Ureter (tissue), 1 donor: ENCODE data around the gene SPECC1. TPM values are rescaled to one million over a fixed set of nuclear protein-coding genes. Genes with fewer than 3 reads are reported as not detected.
"Not testable (repeated sequence)": the region's sequence is repeated elsewhere in the genome, so short reads cannot be mapped to it uniquely, and the experiment has no call there.

Source experiments
- DNase-seq: peaks from one replicate; pipeline ENCODE4 v3.0.0-alpha.2; 2020; ENCODE audit warnings: low spot score
- total RNA-seq: library from RNA; stranded (reverse); gene quantifications from one replicate; pipeline ENCODE4 v1.2.4, GENCODE V29; 2023
- donor health status: DM: yes; HTN: yes; CAD: no.

Gene SPECC1
- total RNA-seq, 1 donor from 2014 or later: 26.2 TPM

DNA sequence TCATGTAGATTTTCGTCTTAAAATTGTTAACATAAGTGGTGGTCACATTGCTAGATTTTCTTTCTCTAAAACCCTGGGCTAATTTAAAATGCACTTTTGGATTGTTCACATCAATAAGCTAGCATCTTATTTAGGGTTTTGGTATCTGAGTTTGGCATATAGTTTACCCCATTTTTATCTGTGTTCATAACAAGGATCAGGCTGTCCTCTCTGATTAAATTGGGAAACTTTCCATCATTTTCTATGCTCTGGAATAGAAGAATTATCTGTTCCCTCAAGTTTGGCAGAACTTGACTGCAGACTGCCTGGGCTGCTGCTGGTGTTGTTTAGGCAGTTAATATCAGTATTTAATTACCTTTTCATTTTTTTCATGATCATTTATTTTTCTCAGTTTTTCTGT, 1.8 kb downstream of the SPECC1 start:
- no peak for DNase-seq

DNA sequence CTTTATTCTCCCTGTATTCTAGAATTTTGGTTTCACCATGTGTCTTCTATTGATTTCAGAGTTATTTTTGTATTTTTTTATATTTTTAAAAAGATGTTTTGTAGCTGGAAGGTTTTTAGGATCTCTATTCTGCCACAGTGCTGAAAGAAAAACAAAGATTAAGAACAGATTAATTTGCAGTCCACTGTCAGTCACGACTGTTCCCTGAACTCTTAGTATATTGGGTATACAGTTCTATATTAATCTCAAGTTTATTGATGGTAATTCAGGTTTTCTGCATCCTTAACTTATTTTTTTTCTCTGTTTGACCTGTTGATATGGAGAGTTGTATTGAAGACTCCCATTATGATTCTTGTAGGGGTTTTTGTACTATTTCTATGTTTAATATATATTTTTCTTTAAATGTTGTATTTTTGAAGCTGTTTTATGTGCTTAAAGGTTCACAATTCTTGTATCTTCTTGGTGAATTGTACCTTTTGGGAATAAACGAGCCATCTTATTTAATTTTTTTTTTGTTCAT, 2.9 kb downstream of the SPECC1 start:
- DNase-seq: no peak

DNA sequence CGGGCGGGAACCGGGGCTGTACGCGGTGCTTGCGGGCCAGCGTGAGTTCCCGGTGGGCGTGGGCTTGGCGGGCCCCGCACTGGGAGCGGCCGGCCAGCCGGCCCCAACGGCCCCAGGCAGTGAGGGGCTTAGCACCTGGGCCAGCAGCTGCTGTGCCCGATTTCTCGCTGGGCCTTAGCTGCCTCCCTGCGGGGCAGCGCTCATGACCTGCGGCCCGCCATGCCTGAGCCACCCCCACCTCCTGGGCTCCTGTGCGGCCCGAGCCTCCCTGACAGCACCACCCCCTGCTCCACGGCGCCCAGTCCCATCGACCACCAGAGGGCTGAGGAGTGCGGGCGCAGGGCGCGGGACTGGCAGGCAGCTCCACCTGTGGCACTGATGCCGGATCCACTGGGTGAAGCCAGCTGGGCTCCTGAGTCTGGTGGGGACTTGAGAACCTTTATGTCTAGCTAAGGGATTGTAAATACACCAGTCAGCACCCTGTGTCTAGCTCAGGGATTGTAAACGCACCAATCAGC, 7.4 kb downstream of the SPECC1 start:
- DNase-seq: not testable (repeated sequence)

DNA sequence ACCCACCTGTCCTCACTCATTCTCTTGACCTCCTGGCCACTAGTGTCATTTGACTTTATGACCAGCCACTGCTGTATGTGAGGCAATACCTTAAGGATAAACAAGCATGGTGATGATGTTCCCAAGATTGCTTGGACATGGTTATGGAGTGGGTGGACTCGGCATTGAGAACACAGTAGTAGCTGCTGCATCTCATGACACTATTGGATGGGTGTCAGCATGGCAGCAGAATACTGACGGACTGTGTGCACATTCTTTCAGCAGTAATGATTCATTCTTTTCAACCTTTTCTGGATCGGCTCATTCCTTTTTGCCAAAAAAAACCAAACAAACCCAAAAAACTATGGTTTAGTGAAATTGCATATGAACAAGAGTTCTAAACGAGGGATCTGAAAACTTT, 13.5 kb downstream of the SPECC1 start:
- DNase-seq: no peak

DNA sequence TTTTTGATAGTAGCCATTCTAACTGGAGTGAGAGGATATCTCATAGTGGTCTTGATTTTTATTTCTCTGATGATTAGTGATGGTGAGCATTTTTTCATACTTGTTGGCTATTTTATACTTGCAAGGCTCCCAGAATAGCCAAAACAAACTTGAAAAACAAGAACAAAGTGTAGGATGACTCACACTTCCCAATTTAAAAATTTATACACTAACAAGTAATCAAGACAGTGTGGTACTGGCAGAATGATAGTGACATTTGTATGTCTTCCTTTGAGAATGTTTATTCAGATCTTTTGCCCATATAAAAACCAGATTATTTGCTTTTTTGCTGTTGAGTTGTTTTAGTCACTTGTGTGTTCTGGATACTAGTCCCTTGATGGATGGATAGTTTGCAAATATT, 17.8 kb downstream of the SPECC1 start:
- no peak for DNase-seq

DNA sequence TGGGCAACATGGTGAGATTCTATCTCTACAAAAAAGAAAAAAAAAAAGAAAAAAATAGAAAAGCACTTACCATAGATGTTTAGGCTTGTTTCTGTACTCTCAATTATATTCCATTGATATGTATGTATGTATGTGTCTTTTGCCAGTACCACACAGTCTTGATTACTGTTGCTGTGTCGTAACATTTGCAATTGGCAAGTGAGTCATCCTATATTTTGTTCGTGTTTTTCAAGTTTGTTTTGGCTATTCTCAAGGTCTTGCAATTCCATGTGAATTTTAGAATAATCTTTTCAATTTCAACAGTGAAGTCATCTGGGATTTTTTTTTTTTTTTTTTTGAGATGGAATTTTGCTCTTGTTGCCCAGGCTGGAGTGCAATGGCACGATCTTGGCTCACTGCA, 19.3 kb downstream of the SPECC1 start:
- no peak for DNase-seq

DNA sequence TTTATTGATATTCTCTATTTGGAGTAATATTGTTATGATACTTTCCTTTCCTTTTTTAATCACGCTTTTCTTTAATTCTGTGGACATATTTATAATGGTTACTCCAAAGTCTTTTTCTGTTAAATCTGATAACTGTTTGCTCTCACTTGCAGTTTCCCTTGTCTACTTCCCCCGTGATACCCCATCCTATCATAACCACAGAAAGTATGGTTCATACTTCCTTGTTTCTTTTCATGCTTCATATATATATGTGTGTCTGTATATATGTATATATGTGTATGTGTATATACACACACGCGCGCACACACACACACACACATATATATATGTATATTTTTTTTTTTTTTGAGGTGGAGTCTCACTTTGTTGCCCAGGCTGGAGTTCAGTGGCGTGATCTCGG, 23.5 kb downstream of the SPECC1 start:
- no peak for DNase-seq

DNA sequence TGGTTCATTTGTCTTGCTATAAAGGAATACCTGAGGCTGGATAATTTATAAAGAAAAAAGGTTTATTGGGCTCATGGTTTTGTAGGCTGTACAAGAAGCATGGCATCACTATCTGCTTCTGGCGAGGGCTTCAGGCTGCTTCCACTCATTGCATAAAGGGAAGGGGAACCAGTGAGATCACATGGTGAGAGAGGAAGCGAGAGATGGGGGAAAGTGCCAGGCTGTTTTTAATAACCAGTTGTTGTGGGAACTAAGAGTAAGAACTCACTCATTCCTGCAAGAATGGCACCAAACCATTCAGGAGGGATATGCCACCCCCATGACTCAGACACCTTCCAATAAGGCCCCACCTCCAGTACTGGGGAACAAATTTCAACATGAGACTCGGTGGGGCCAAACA, 24.3 kb downstream of the SPECC1 start:
- no peak for DNase-seq

DNA sequence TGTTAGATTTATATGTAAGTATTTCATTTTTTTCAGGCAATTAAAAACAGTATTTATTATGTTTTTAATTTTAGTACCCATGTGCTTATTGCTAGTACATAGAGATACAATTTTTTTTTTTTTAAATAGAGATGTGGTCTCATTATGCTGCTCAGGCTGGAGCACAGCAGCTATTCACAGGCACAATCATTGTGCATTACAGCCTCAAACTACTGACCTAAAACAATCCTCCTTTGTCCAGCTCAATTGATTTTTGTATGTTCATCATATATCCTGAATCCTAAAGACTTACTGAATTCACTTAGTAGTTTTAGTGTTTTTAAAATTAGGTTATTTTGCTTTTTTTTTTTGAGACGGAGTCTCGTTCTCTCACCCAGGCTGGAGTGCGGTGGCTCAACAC, 26.3 kb downstream of the SPECC1 start:
- DNase-seq: no peak

DNA sequence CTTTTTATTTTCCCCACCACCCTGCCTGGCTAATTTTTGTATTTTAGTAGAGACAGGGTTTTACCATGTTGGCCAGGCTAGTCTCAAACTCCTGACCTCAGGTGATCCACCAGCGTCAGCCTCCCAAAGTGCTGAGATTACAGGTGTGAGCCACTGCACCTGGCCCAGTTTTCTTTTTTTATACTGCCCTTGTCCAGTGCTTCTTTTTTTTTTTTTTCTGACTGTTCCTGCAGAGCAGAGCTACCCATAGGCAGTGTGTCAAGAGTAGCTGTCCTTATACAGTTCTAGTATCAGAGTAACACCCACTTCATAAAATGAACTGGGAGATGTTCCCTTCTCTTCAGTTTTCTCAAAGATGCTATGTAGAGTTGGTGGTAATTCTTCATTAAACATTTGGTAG, 28.1 kb downstream of the SPECC1 start:
- not testable (repeated sequence) for DNase-seq

DNA sequence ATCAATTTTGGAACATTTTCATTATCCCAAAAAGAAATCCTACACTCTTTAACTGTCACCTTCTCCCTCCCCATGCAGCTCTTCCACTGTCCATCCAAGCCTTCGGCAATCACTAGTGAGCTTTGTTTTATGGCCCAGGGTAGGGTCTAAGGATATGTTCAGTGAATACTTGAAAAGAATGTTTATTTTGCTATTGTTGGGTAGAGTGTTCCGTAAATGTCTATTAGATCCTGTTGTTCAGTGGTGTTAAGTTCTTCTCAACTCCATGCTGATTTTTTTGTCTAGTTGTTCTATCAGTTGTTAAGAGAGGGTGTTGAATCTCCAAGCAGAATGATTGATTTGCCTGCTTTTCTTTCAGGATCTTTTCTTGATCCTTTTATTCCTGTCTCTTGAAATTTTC, 29.9 kb downstream of the SPECC1 start:
- DNase-seq: no peak

DNA sequence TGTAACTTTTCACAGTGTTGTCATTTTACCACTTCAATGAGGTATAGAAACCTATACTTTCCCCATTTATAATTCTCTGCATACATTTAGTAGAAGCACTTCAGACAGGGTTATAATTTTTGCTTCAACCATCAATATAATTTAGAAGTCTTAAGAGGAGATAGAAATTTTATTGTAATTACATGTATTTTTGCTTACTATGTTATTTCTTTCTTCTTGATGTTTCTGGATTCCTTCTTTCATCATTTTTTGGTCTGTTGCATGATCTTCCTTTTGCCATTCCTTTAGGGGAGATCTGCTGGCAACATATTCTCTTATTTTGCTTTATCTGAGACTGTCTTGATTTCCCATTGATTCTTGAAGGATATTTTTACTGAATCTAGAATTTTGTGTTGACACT, 31.1 kb downstream of the SPECC1 start:
- DNase-seq: no peak

DNA sequence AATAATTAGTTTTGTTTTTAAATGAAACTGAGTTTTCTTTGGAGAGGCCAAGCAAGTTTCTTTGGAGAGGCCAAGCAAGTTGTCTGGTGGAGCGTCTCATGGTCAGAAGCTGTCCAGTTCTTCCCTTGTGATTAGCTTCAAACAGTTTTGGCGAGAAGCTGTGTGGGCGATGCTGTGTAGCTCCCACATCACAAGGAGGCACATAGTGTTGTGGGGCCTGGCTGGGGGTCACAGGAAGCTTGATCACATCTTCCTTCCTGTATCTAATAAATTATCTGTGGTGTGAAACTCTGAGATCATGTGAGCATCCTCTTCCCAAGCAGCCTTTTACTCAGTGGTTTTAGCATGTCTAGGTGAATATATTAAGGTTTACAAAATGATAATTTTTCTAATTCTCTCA, 33.9 kb downstream of the SPECC1 start:
- DNase-seq: no peak

DNA sequence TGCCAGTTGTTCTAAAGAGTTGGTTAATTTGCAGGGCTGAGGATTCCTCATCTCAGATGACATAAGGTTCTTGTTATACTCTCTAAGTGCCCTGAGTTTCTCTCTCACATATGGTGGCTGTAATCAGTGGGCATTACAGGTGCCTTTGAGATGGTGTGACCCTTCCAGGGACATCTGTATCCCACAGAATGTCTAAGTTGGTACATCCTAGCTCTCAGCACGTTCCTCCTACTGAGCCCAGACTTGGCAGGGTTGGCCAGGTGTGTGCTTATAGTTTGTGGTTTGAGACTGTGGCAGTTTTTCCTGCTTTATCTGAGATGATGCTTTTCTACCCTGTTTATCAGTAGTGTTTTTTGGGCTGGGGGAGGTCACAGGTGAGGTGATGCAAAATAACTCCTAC, 36.3 kb downstream of the SPECC1 start:
- DNase-seq: no peak

DNA sequence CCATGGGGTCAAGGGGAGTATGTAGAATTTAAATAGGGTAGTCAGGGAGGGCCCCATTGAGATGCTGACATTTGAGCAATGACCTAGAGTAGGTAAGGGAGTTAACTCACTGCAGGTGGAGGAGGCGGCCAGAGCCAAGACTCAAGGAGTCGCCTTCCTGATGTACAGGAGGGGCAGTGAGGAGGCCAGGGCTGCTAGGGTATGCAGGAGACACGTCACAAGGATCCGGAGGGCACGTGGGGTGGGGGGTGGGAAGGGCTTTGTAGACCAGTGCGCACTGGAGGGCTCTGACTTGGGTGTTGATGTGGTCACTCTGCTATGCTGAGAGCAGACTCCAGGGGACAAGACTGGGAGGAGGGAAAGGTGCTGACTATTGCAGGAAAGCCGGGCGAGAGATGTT, 37.5 kb downstream of the SPECC1 start:
- DNase-seq: no peak

DNA sequence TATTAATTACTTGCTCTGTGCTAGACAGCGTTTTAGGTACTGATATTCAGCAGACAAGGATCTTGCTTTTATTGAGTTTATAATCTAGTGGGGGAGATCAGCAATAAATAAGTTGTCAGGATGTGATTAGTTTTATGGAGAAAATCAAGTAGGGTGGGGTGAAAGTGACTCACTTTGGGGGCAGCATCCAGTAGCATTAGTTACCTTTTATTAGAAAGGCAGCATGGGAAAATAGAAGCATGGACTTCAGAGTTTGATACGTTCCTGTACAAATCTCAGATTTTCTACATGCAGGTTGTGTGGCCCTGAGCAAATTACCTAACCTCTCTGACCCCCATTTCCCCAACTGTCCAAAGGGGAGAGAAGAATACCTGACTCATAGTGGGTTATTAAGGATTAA, 42.5 kb downstream of the SPECC1 start:
- no peak for DNase-seq

DNA sequence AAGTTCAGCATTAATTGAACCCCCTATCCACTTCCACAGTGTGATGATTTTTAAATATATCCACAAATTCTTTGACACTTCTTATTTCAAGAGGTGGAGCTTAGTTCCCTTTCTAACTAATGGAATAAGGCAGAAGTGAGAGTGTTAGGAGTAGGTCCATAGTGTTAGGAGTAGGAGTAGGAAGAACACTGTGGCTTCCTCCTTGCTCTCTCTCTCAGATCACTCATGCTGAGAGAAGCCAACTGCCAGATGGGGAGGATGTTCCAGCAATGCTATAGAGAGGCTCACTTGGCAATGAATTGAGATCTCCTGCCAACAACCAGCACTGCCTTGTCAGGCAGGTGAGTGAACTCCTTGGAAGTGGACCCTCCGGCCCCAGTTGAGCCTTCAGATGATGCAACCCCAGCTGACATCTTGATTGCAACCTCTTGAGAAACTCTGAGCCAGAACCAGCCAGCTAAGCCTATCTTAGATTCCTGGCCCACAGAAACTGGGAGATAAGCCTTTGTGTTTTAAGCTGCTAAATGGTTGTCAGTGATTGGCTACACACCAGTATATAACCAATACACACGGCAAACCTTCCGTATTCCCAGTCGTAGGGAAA, 44.3 kb downstream of the SPECC1 start:
- no peak for DNase-seq

DNA sequence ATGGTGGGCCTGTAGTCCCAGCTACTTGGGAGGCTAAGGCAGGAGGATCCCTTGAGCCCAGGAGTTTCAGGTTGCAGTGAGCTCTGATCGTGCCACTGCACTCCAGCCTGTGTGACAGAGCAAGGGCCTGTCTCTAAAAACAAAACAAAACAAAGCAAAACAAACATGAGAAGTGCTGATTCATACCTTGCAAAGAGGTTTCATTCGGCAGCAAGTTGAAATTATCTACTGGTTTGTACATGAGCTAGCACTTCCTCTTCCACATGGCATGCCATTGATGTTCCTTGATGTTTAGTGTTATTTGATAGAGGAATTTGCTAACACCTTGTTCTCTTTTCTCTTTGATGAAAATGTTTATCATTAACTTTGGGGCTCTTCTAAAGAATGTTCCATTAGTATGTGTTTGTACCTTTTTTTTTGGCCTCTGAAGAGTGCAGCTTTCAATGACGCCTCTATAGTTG, 50.6 kb downstream of the SPECC1 start:
- no peak for DNase-seq

DNA sequence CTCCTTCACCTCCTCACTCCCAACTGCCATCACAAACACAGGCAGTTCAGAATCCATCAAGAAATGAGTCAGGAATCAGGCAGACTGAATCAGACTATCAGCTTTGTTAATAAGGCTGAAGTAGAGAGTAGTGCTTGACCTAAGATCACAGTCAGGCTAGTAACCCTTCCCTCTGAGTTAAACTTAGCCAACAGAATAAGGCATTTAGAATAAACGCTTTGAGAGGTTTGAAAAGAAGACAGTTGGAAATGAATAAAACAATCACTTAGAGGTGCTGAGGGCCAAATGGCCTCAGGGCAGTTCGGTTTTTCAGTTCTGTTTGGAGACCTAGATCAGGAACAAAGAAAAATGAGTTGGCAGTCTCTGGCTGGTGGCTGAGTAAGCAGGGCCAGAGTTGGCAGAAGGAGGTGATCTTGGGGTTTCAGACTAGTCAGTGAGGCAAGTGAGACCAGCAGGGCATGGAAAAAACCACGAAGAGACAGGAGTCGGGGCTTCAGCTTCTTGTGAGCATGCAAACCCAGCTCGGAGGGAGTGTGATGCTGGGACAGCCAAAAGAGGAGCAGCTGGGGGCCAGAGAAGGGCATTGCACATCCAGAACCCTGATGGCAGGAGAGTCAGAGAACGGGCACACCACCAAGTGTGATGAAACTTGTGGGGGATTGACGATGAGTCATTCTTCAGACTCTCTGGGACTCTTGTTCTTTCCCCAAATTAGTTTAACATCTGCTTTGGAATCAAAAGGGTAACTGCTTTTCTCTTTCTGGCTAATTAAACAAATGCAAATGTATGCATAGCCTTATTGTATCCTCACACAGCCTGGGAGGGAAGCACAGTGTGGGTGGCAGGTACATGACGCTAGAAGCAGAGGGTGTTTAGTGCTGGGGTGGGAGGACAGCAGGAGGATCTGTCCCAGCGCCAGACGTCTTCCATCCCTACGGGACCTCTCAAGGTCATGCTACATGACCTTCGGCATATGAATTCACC, 54.8 kb downstream of the SPECC1 start:
- DNase-seq: peak; percentile 76

DNA sequence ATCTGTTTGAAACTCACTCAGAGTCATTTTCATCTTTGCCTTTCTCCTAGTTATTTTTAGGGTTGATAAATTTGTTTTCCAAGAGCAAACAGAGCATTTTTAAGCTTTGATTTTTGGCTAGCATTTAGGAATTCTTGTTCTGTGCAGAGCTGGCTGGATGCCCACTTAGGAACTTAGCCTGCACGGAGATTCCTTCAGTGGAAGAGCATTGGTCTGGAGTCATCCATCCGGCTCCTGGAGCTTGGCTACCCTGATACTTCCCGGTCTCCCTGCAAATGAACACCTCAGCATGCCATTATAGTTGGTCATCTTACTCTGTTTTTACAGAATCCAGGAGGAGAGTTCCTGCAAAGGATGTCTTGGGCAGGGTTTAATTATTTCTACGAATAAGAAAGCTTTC, 57.1 kb downstream of the SPECC1 start:
- no peak for DNase-seq

DNA sequence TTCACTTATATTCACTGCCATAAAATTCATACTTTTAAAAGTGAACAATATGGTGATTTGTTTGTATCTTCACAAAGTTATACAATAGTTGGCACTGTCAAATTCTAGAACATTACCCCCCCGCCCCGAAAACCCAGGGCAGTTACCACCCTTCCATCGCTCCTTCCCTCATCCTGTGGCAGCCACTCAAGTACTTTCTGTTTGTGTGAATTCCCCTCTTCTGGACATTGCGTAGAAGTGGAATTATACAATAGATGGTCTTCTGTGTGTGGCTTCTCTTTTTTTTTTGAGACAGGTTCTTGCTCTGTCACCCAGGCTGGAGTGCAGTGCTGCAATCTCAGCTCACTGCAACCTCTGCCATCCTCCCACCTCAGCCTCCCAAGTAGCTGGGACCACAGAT, 58.6 kb downstream of the SPECC1 start:
- DNase-seq: no peak

DNA sequence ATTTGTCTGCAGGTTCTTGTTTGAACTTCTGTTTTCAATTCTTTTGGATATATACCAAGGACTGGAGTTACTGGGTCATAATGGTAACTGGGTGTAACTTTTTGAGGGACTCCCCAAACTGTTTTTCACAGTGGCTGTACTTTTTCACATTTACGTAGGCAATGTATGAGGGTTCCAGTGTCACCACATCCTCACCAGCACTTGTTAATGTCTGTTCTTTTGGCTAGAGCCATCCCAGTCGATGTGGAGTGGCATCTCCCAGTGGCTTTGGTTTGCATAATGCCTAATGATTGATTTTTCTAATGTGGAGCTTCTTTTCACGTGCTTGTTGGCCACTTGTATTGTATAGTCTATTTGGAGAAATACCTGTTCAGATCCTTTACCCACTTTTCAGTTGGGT, 59.3 kb downstream of the SPECC1 start:
- DNase-seq: no peak
